Endothelial cell (in vitro differentiated cells): ENCODE results near the gene PPL. TPM values are rescaled to one million over a fixed set of nuclear protein-coding genes. Genes with fewer than 3 reads are reported as not detected.

Experiments used
- DNase-seq: peaks from one replicate; pipeline ENCODE4 v3.0.0; 2021; ENCODE audit warnings: low spot score
- H3K27ac Mint-ChIP-seq: one replicate; pipeline ENCODE4 v1.8.0; 2021; ENCODE audit warnings: mixed read lengths, inconsistent platforms; ENCODE audit not compliant: unreplicated experiment
- H3K27me3 Mint-ChIP-seq: one replicate; pipeline ENCODE4 v1.8.0; 2021; ENCODE audit warnings: mild to moderate bottlenecking, moderate library complexity, mixed read lengths, inconsistent platforms; ENCODE audit not compliant: unreplicated experiment
- H3K36me3 Mint-ChIP-seq: one replicate; pipeline ENCODE4 v1.8.0; 2021; ENCODE audit warnings: mild to moderate bottlenecking, low read depth, mixed read lengths, inconsistent platforms; ENCODE audit not compliant: unreplicated experiment
- H3K4me1 Mint-ChIP-seq: one replicate; pipeline ENCODE4 v1.8.0; 2021; ENCODE audit warnings: mild to moderate bottlenecking, mixed read lengths, inconsistent platforms; ENCODE audit not compliant: unreplicated experiment
- H3K4me3 Mint-ChIP-seq: one replicate; pipeline ENCODE4 v1.8.0; 2021; ENCODE audit warnings: mild to moderate bottlenecking, mixed read lengths, inconsistent platforms; ENCODE audit not compliant: unreplicated experiment
- H3K9me3 Mint-ChIP-seq: one replicate; pipeline ENCODE4 v1.8.0; 2021; ENCODE audit warnings: mixed read lengths, inconsistent platforms; ENCODE audit not compliant: unreplicated experiment
- total RNA-seq: library from RNA; stranded (reverse); fragmentation: NEBNext Ultra II Directional; extraction: Animal tissue kit (Norgen Biotek cat#: 25700); gene quantifications from one replicate; pipeline ENCODE4 v1.2.1, GENCODE V29; 2021; ENCODE audit not compliant: unreplicated experiment
- TF ChIP-seq, protein P1 (sequence below): fragments of 200-600 bp; sonication (generic); IDR thresholded peaks from one replicate; pipeline ENCODE4 v1.5.0; 2021; ENCODE audit warnings: antibody characterized with exemption; ENCODE audit not compliant: unreplicated experiment

Gene PPL
- total RNA-seq, 1 donor from 2014 or later = 1.1 TPM

- Mint-ChIP-seq H3K4me1 (peaks cover 10% of the 10 kb centered on the region), H3K36me3 (peaks cover 28% of the 10 kb centered on the region), H3K27ac (no peak overlapping the region), H3K27me3 (peaks cover 1% of the 10 kb centered on the region), H3K4me3 (no peak overlapping the region), H3K9me3 (no peaks in the 10 kb centered on the region)
- DNase-seq = no peak
- TF ChIP-seq, protein P1, sequence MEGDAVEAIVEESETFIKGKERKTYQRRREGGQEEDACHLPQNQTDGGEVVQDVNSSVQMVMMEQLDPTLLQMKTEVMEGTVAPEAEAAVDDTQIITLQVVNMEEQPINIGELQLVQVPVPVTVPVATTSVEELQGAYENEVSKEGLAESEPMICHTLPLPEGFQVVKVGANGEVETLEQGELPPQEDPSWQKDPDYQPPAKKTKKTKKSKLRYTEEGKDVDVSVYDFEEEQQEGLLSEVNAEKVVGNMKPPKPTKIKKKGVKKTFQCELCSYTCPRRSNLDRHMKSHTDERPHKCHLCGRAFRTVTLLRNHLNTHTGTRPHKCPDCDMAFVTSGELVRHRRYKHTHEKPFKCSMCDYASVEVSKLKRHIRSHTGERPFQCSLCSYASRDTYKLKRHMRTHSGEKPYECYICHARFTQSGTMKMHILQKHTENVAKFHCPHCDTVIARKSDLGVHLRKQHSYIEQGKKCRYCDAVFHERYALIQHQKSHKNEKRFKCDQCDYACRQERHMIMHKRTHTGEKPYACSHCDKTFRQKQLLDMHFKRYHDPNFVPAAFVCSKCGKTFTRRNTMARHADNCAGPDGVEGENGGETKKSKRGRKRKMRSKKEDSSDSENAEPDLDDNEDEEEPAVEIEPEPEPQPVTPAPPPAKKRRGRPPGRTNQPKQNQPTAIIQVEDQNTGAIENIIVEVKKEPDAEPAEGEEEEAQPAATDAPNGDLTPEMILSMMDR = no peak
Measured at GRCh38 chr16:4855371-4855770, 81.6 kb downstream of the PPL start.

- H3K9me3 Mint-ChIP-seq = no peaks in the 10 kb centered on the region
- TF ChIP-seq, protein P1 = no peak
- H3K36me3 Mint-ChIP-seq = peaks cover 10% of the 10 kb centered on the region
- no peak overlapping the region for H3K4me3 Mint-ChIP-seq
- peaks cover 26% of the 10 kb centered on the region for H3K4me1 Mint-ChIP-seq
- no peaks in the 10 kb centered on the region for H3K27me3 Mint-ChIP-seq
- no peak for DNase-seq
- no peak overlapping the region for H3K27ac Mint-ChIP-seq
Measured at GRCh38 chr16:4852221-4852872, 84.6 kb downstream of the PPL start.

GRCh38 chr16:4850211-4850610 is 86.7 kb downstream of the PPL start:
- Mint-ChIP-seq H3K27ac (no peak overlapping the region), H3K36me3 (peaks cover 7% of the 10 kb centered on the region), H3K4me1 (peaks cover 37% of the 10 kb centered on the region), H3K4me3 (no peak overlapping the region), H3K9me3 (no peaks in the 10 kb centered on the region), H3K27me3 (peaks cover 6% of the 10 kb centered on the region)
- TF ChIP-seq, protein P1 = no peak
- DNase-seq = no peak

DNA sequence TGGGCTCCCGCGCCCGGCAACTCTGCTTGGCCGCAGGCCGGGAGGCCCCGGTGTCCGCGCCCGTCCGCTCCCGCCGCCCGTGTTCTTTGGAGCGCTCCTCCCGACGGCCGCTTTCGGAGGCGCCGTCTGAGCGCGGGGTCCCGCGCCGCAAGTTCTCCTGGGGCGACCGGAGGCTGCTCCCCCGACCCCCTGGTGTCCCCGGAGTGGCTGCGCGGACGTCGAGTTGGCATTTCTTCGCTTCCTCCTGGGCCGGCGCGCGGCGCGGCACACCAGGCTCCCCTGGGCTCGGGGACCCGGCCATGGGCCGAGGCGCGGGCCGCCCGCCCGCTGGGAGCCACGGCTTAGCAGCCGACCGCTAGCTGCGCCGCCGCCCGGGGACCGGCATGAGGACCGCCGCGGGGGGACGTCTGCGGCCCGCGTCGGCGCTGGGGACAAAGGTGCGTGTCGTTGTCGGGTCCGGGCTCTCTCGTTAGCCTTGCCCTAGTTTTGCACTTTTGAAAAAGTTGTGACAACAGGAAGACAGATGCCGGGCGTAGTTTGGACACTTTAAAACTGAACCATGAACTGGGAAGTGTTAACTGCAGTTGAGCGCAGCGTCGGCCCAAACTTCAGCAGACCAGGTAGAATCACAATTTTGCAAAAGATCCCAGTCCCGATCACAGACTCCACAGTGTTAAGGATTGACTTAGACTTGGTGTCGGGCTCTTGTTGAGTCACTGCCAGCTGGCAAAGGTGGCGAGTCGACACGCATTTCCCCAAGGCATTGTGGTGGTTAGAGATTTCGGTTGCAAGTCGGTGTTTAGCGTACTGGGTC is 89.0 kb downstream of the PPL start:
- H3K9me3 Mint-ChIP-seq = no peaks in the 10 kb centered on the region
- H3K4me1 Mint-ChIP-seq = peaks cover 38% of the 10 kb centered on the region
- peaks cover 3% of the 10 kb centered on the region for H3K36me3 Mint-ChIP-seq
- H3K27me3 Mint-ChIP-seq = peaks cover 6% of the 10 kb centered on the region
- peak overlapping the region; percentile 95 for H3K4me3 Mint-ChIP-seq
- TF ChIP-seq, protein P1 = no peak
- H3K27ac Mint-ChIP-seq = peak overlapping the region; percentile 53
- peak; percentile 49 for DNase-seq
